Left ventricle myocardium inferior (tissue), 1 donor: Measurements from ENCODE around the gene CXorf65. TPM values are rescaled to one million over a fixed set of nuclear protein-coding genes. Genes with fewer than 3 reads are reported as not detected.

ENCODE experiments used
- DNase-seq: peaks from one replicate; pipeline ENCODE4 v3.0.0-alpha.2; 2020
- H3K27ac ChIP-seq: fragments of 200-600 bp; replicated peaks from 2 replicates; pipeline ENCODE4 v1.8.0; 2021
- H3K27me3 ChIP-seq: fragments of 200-600 bp; 2 replicates; pipeline ENCODE4 v1.8.0; 2021; ENCODE audit warnings: low read depth
- H3K36me3 ChIP-seq: fragments of 200-600 bp; 2 replicates; pipeline ENCODE4 v1.8.0; 2021
- H3K4me1 ChIP-seq: fragments of 200-600 bp; 2 replicates; pipeline ENCODE4 v1.8.0; 2021
- H3K4me3 ChIP-seq: fragments of 200-600 bp; 2 replicates; pipeline ENCODE4 v1.8.0; 2021; ENCODE audit warnings: mild to moderate bottlenecking, moderate library complexity
- H3K9me3 ChIP-seq: fragments of 200-600 bp; replicated peaks from 2 replicates; pipeline ENCODE4 v1.8.0; 2021
- intact Hi-C: fragments of 100-400 bp; cut with micrococcal nuclease; formaldehyde crosslinking; loops from one replicate; pipeline ENCODE4 v1.11.0; 2022
- total RNA-seq: library from RNA; stranded (reverse); fragmentation: NEBNext Ultra II Directional; extraction: Animal tissue kit (Norgen Biotek cat#: 25700); gene quantifications from one replicate; pipeline ENCODE4 v1.2.1, GENCODE V29; 2021
- TF ChIP-seq, protein P1 (sequence below): fragments of 200-600 bp; IDR thresholded peaks from 2 replicates; pipeline ENCODE4 v1.8.0; 2021; ENCODE audit warnings: antibody characterized with exemption, mild to moderate bottlenecking, borderline replicate concordance
- donor health status: DM: no; HTN: yes; CAD: no; lungs with severe emphysema.

Gene CXorf65
- total RNA-seq, 1 donor from 2014 or later = not detected

DNA sequence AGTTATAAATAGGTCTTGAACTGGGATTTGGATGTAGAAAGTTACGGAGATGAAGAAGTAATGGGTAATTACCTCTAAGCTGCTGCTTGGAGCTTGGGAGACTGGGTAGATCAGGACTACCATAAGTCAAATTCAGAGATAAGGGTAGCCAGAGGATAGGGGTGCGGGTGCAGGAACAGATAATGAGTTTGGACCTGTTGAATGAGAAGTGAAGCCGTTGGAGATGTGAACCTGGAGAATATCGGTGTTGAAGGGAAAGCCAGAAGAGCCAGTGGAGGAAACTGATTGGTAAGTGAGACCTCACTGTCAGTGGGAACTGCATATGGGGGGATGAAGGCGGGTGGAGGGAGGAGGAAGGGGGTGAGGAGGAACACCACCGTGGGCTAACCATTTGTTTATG lies 11.5 kb downstream of the CXorf65 start:
- intact Hi-C loops = no loop called here
- TF ChIP-seq, protein P1, sequence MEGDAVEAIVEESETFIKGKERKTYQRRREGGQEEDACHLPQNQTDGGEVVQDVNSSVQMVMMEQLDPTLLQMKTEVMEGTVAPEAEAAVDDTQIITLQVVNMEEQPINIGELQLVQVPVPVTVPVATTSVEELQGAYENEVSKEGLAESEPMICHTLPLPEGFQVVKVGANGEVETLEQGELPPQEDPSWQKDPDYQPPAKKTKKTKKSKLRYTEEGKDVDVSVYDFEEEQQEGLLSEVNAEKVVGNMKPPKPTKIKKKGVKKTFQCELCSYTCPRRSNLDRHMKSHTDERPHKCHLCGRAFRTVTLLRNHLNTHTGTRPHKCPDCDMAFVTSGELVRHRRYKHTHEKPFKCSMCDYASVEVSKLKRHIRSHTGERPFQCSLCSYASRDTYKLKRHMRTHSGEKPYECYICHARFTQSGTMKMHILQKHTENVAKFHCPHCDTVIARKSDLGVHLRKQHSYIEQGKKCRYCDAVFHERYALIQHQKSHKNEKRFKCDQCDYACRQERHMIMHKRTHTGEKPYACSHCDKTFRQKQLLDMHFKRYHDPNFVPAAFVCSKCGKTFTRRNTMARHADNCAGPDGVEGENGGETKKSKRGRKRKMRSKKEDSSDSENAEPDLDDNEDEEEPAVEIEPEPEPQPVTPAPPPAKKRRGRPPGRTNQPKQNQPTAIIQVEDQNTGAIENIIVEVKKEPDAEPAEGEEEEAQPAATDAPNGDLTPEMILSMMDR = no peak
- Histone ChIP-seq H3K4me3 (peak overlapping the region; percentile 71), H3K27ac (no peak overlapping the region), H3K4me1 (peaks cover 13% of the 10 kb centered on the region), H3K36me3 (no peaks in the 10 kb centered on the region), H3K9me3 (no peaks in the 10 kb centered on the region), H3K27me3 (no peaks in the 10 kb centered on the region)
- DNase-seq = no peak

DNA sequence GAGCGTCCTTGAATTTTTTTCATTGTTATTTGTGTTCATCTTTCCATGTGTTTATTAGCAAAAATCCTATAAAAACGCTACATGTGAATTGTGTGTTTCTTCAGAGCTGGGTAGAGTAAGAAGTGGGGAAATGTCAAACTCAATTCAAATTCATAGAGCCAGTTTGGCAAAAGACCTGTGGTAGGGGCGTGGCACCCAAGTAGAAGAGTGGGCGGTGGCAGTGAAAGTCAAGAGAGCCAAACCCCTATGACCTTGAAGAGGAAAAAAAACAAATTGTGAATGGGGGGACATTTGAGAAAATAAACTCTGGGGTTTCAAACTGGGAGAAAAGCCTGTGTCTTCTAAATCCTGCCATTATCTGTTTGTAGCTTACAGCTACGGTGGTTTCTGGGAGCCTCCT lies 15.3 kb downstream of the CXorf65 start:
- no peak for DNase-seq
- no peak overlapping the region for H3K4me3 ChIP-seq
- H3K36me3 ChIP-seq = no peaks in the 10 kb centered on the region
- H3K27me3 ChIP-seq = no peaks in the 10 kb centered on the region
- intact Hi-C loops = no loop called here
- H3K4me1 ChIP-seq = no peaks in the 10 kb centered on the region
- H3K9me3 ChIP-seq = no peaks in the 10 kb centered on the region
- TF ChIP-seq, protein P1 = no peak
- no peak overlapping the region for H3K27ac ChIP-seq

DNA sequence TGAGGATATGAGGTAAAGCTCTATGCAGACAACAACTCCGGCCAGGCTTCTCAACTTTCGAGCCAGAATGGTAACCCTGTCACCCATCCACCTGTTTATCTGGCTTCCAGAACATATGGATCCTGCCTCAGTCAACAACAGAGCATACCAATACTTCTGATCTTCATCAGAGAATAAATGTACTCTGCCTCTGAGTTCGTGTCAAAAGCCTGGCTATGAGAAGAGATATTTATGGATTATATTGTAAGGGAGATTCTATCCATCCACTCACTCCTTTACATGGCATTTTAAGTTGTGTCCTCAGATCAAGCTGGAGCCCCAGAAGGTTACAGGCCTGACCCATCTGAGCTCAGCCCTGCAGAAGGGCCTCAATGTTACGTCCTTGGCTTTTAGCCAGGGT lies 20.6 kb downstream of the CXorf65 start:
- Histone ChIP-seq H3K9me3 (no peaks in the 10 kb centered on the region), H3K4me1 (no peaks in the 10 kb centered on the region), H3K27ac (no peak overlapping the region), H3K4me3 (no peak overlapping the region), H3K27me3 (no peaks in the 10 kb centered on the region), H3K36me3 (no peaks in the 10 kb centered on the region)
- intact Hi-C loops = no loop called here
- TF ChIP-seq, protein P1 = no peak
- DNase-seq = no peak

DNA sequence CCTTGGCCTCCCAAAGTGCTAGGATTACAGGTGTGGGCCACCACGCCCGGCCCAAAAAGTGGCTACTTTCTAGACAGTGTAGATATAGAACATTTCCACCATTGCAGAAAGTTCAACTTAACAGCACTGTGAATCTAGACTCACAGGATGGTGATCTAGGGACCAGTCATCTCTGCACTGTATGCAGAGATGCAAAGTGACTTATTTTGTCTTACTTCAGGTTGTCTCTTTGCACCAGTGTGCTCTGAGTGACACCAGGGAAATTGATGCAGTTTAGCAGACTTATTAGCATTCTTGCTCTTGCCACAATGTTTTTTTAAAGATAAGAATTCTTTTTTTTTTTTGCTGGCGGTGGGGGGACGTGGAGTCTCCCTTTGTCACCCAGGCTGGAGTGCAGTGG lies 23.7 kb downstream of the CXorf65 start:
- intact Hi-C loops = no loop called here
- no peaks in the 10 kb centered on the region for H3K27me3 ChIP-seq
- DNase-seq = no peak

DNA sequence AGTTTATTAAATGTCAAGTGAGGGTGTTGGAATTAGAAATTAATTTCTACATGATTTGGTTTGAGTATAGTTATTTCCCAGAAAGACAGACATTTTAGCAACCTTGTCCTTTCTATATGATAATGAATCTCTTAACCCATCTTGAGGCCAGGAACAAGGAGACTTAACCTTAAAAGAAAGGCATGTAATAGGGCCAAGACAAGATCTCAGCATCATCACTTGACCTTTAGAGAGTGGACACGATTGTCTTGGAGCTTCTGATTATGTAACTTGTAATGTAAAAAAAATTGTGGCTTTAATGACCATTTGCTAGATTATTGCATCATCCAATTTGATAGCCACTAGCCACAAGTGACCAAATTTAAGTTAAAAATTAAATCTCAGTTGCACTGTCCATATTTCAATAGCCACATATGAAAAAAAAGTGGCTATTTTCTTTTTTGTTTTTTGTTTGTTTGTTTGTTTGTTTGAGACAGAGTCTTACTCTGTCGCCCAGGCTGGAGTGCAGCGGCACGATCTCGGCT lies 24.4 kb downstream of the CXorf65 start:
- no peak for DNase-seq
- intact Hi-C loops = no loop called here
- H3K9me3 ChIP-seq = no peaks in the 10 kb centered on the region
- no peaks in the 10 kb centered on the region for H3K36me3 ChIP-seq
- no peaks in the 10 kb centered on the region for H3K4me1 ChIP-seq
- no peak overlapping the region for H3K4me3 ChIP-seq
- TF ChIP-seq, protein P1 = no peak
- no peak overlapping the region for H3K27ac ChIP-seq
- no peaks in the 10 kb centered on the region for H3K27me3 ChIP-seq

More for the DNA sequence above, 23.7 kb downstream of the CXorf65 start:
- no peaks in the 10 kb centered on the region for H3K9me3 ChIP-seq
- no peaks in the 10 kb centered on the region for H3K36me3 ChIP-seq
- H3K4me1 ChIP-seq = no peaks in the 10 kb centered on the region
- no peak overlapping the region for H3K27ac ChIP-seq
- TF ChIP-seq, protein P1 = no peak
- no peak overlapping the region for H3K4me3 ChIP-seq
